GM19397 (cell line): Measurements from ENCODE around the gene ABCB10.
"Not testable (repeated sequence)": the region's sequence is repeated elsewhere in the genome, so short reads cannot be mapped to it uniquely, and the experiment has no call there.

Source experiments
- ATAC-seq: cut with Tn5 transposase; IDR thresholded peaks from one replicate; pipeline ENCODE4 v1.9.1; 2021; ENCODE audit warnings: mild to moderate bottlenecking, moderate library complexity; ENCODE audit not compliant: unreplicated experiment

ABCB10 gene

GRCh38 chr1:229479660-229480399 lies 78.7 kb downstream of the ABCB10 start:
- peak; percentile 81 for ATAC-seq

GRCh38 chr1:229478852-229479251 lies 79.7 kb downstream of the ABCB10 start:
- peak; percentile 61 for ATAC-seq

GRCh38 chr1:229475859-229476258 lies 82.6 kb downstream of the ABCB10 start:
- not testable (repeated sequence) for ATAC-seq

GRCh38 chr1:229474509-229474908 lies 84.0 kb downstream of the ABCB10 start:
- no peak for ATAC-seq

GRCh38 chr1:229471175-229471574 lies 87.3 kb downstream of the ABCB10 start:
- ATAC-seq, result no peak

GRCh38 chr1:229470406-229471043 lies 88.0 kb downstream of the ABCB10 start:
- ATAC-seq, result no peak

GRCh38 chr1:229466887-229467286 lies 91.6 kb downstream of the ABCB10 start:
- ATAC-seq, result no peak
